ENCODE measurements around the gene TMF1.
A peak's percentile ranks its signal among the peaks of the same experiment; 100 is the strongest.

TMF1 gene

DNA sequence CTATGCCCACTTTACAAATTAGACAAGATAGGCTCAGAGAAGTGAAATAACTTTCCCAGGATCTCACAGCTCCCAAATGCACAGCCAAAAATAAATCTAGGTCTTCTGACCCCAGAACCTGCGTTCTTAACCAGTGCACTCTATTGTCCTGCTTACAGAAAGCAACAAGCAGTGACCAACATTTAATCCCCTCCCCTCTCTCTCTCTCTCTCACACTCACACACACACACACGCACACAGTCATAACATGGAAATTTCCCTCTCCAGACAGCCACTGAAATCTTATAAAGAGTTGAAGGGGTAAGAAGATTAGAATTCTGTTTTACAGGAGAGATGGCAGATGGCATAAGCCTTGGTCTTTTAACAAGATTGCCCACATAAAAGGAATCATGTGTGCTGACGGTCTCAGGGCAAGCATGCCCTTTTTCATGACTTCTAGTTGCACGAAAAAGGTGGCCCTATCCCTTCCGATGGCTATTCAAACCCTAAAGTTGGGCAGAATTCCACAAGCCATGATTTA lies 68.1 kb downstream of the TMF1 start:
- no peak for DNase-seq (ENCODE audit: low spot score)

DNA sequence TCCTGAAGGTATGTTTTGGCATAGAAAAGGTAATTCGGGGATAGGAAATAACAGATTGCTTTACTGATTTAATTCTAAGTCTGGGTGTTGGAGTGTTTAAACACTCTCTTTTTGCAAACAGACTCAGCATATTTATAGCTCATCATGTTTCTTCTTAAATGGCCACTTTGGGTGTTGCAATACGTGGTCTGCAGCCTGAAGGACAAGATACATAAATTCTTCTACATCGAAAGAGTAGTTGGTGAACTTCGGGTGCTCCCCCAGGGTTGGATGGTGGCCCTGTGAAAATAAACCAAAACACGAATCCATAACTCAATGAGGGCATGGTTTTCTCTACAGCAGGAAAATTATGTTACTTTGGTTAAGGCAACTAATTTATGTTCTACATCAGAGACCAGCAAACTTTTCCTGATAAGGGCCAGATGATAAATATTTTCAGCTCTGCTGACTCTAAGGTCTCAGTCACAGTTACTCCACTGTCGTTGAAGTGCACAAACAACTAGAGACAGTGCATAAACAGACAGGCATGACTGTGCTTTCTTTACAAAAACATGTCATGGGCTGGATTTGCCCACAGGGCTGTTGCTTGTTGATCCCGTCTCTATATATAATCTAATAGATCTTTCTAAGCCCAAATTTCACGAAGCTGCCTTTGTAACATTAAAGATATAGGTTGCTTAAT lies 74.5 kb downstream of the TMF1 start:
- no peak for DNase-seq (ENCODE audit: low spot score)

DNA sequence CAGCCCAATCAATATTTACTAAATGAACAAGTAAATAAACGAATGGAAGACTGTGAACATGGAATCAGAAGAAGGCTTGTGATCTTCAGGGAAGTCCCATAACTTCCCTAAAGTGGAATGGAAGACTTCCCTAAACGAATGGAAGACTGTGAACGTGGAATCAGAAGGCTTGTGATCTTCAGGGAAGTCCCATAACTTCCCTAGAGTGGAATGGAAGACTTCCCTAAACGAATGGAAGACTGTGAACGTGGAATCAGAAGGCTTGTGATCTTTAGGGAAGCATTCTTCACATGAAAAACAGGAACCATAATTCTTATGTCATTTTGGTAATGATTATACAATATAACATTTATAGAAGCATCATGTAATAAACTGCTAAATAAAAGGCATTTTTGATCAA lies 77.4 kb downstream of the TMF1 start:
- DNase-seq (ENCODE audit: low spot score) = no peak

DNA sequence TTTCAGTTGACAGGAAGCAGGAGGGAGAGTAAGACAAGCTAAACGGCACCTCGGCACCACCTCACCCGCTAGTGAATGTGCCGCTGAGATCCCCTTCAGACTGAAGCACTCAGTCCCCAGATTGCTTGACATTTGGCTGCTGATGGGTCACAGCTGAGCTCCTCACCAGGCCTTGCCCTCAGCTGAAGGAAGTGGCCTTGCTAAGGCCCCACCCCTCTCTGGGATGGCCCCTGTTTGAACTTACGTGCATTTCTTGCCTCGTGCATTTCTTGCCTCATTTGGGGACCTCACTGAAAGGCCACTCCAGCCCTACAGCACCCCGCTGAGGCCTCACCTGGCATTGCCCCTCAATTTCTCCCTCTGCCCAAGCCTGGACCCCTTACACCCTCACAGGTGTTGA lies 78.5 kb downstream of the TMF1 start:
- DNase-seq (ENCODE audit: low spot score) = no peak

DNA sequence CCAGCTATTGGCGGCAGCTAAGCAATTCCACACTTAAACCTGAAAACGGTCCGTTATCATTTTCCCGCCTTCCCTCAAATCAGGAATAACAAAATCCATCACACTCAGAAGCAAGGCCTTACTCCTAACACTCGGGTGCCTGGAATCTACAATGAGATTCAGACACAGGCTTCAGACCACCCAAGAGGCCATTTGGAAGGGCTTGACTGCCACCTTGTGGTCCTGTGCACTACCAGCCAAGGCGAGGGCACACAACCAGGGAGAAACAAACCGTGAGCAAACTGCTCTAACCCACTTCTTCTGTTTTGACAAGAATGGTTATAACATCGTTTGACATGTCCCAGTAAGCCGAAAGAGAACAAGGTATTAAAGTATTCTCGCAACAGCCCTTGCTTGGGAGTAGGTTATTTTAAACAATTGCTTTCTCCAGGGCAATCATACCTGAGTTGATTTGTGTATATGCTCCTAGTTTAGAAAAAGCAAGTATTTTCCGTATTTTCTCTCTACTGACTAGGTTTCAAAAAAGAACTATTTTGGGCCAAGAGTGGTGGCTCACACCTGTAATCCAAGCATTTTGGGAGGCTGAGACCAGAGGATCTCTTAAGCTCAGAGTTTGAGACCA lies 79.7 kb downstream of the TMF1 start:
- peak; percentile 53 for DNase-seq (ENCODE audit: low spot score)

Data from AG08396 (cell line).